ENCODE data around the gene CPEB3. TPM values are rescaled to one million over a fixed set of nuclear protein-coding genes. Genes with fewer than 3 reads are reported as not detected.
A peak's percentile ranks its signal among the peaks of the same experiment; 100 is the strongest.

CPEB3 gene
- total RNA-seq, 2 donors from 2014 or later: 10.6 to 16.9 TPM

- Histone ChIP-seq H3K4me3 (no peak overlapping the region), H3K4me1 (replicated peaks) (no peaks in the 10 kb centered on the region), H3K27me3 (replicated peaks; ENCODE audit: insufficient read depth) (no peaks in the 10 kb centered on the region), H3K36me3 (no peaks in the 10 kb centered on the region), H3K27ac (peak overlapping the region in 1 of 2 donors; percentile 33), H3K9me3 (no peaks in the 10 kb centered on the region)
- 29% methylated on average over 8 of the region's 8 CpGs for WGBS
- intact Hi-C loops (cut with DNase I): no loop called here
- DNase-seq (ENCODE audit: low spot score): peak; percentile 9
- TF ChIP-seq POLR2A (IDR thresholded peaks at IDR 0.05) (no peak), POLR2AphosphoS5 (IDR thresholded peaks at IDR 0.05) (peak; percentile 13)
- TF ChIP-seq, protein P1, sequence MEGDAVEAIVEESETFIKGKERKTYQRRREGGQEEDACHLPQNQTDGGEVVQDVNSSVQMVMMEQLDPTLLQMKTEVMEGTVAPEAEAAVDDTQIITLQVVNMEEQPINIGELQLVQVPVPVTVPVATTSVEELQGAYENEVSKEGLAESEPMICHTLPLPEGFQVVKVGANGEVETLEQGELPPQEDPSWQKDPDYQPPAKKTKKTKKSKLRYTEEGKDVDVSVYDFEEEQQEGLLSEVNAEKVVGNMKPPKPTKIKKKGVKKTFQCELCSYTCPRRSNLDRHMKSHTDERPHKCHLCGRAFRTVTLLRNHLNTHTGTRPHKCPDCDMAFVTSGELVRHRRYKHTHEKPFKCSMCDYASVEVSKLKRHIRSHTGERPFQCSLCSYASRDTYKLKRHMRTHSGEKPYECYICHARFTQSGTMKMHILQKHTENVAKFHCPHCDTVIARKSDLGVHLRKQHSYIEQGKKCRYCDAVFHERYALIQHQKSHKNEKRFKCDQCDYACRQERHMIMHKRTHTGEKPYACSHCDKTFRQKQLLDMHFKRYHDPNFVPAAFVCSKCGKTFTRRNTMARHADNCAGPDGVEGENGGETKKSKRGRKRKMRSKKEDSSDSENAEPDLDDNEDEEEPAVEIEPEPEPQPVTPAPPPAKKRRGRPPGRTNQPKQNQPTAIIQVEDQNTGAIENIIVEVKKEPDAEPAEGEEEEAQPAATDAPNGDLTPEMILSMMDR (IDR thresholded peaks at IDR 0.05): no peak
Observed at GRCh38 chr10:92156874-92157773, 133.8 kb downstream of the CPEB3 start.

DNA sequence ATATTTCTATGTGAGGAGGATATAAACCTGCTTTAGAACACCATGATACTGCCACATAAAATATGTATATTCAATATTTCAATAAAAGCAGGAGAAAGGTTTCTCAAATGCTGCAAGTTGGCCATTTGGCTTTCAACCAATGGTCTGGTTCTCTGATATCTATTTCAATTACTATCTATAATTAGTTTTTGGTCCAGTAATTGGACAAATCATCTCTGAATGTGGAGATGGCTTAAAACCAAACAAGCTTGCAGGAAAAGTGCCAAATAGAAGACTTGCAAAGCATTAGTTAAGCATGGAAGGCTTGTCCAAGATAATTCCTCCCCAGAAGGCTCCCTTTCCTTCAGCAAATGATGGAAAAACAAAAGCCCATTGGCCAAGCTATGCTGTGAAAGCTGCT is 140.1 kb downstream of the CPEB3 start:
- intact Hi-C loops (cut with DNase I): no loop called here
- TF ChIP-seq, protein P1 (IDR thresholded peaks at IDR 0.05): no peak
- no peak for TF ChIP-seq POLR2A (IDR thresholded peaks at IDR 0.05)
- TF ChIP-seq POLR2AphosphoS5 (IDR thresholded peaks at IDR 0.05): no peak
- DNase-seq (ENCODE audit: low spot score): no peak

DNA sequence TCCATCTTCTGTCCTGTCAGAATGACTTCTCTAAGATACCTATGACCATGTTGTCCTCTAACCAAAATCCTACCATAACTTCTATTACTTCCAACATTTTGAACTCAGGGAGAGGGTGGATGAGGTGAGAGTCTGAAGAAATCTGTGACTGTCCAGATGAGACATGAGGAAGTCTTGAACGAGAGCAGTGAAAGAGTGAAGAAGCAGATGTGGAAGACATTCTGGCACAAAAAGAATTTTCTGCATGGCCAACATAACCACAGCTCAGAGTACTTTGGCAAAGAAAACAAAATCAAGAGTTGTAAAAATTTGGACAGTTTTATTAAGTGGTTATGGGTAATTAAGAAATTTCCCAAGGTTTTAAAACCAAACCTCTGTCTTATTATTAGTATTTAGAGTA is 141.6 kb downstream of the CPEB3 start:
- WGBS: 39% methylated on average over 1 of the region's 1 CpG
- TF ChIP-seq POLR2A (IDR thresholded peaks at IDR 0.05) (no peak), POLR2AphosphoS5 (IDR thresholded peaks at IDR 0.05) (no peak)
- TF ChIP-seq, protein P1 (IDR thresholded peaks at IDR 0.05): no peak
- intact Hi-C loops (cut with DNase I): loop anchor here (5.0 kb wide), 1 partner anchor 37 kb away; no protein-coding TSS in a partner anchor
- Histone ChIP-seq H3K4me3 (no peak overlapping the region), H3K36me3 (no peaks in the 10 kb centered on the region), H3K9me3 (no peaks in the 10 kb centered on the region), H3K27me3 (replicated peaks; ENCODE audit: insufficient read depth) (no peaks in the 10 kb centered on the region), H3K27ac (no peak overlapping the region), H3K4me1 (replicated peaks) (no peaks in the 10 kb centered on the region)
- DNase-seq (ENCODE audit: low spot score): no peak

More for the DNA sequence above, 140.1 kb downstream of the CPEB3 start:
- H3K36me3 ChIP-seq: no peaks in the 10 kb centered on the region
- H3K9me3 ChIP-seq: no peaks in the 10 kb centered on the region
- H3K27me3 ChIP-seq (replicated peaks; ENCODE audit: insufficient read depth): no peaks in the 10 kb centered on the region
- no peak overlapping the region for H3K27ac ChIP-seq
- H3K4me1 ChIP-seq (replicated peaks): no peaks in the 10 kb centered on the region
- no peak overlapping the region for H3K4me3 ChIP-seq

GRCh38 chr10:92146781-92147180 is 144.1 kb downstream of the CPEB3 start:
- H3K27ac ChIP-seq: no peak overlapping the region
- DNase-seq (ENCODE audit: low spot score): no peak

More at GRCh38 chr10:92146781-92147180, 144.1 kb downstream of the CPEB3 start:
- no peaks in the 10 kb centered on the region for H3K9me3 ChIP-seq
- H3K4me3 ChIP-seq: no peak overlapping the region
- intact Hi-C loops (cut with DNase I): loop anchor here (5.0 kb wide), 1 partner anchor 34 kb away; no protein-coding TSS in a partner anchor
- 88% methylated on average over 6 of the region's 6 CpGs for WGBS
- TF ChIP-seq, protein P1 (IDR thresholded peaks at IDR 0.05): no peak
- TF ChIP-seq POLR2AphosphoS5 (IDR thresholded peaks at IDR 0.05) (no peak), POLR2A (IDR thresholded peaks at IDR 0.05) (no peak)
- H3K27me3 ChIP-seq (replicated peaks; ENCODE audit: insufficient read depth): no peaks in the 10 kb centered on the region
- H3K36me3 ChIP-seq: no peaks in the 10 kb centered on the region
- H3K4me1 ChIP-seq (replicated peaks): no peaks in the 10 kb centered on the region

Data from prostate gland (tissue), 2 donors.